ENCODE results near the gene SYT17.

SYT17 gene

GRCh38 chr16:19315889-19316433 is 147.9 kb downstream of the SYT17 start:
- Histone ChIP-seq H3K27ac (ENCODE audit: low read length) (no peak overlapping the region), H3K4me1 (ENCODE audit: low read length) (no peaks in the 10 kb centered on the region), H3K27me3 (ENCODE audit: low read depth, low read length) (no peaks in the 10 kb centered on the region), H4K20me1 (ENCODE audit: insufficient read depth, low read length) (no peaks in the 10 kb centered on the region), H3K9me3 (ENCODE audit: insufficient read depth, low read length) (no peaks in the 10 kb centered on the region), H3K4me3 (ENCODE audit: low read length) (no peak overlapping the region), H2AFZ (ENCODE audit: low read depth, low read length) (no peak overlapping the region), H3K79me2 (ENCODE audit: low read length) (no peaks in the 10 kb centered on the region), H3K9ac (ENCODE audit: low read length) (no peak overlapping the region), H3K36me3 (replicated peaks; ENCODE audit: low read depth, low read length) (no peaks in the 10 kb centered on the region), H3K4me2 (ENCODE audit: low read length) (no peak overlapping the region)
- TF ChIP-seq CTCF (IDR thresholded peaks at IDR 0.05; ENCODE audit: low read depth, low read length) = no peak

DNA sequence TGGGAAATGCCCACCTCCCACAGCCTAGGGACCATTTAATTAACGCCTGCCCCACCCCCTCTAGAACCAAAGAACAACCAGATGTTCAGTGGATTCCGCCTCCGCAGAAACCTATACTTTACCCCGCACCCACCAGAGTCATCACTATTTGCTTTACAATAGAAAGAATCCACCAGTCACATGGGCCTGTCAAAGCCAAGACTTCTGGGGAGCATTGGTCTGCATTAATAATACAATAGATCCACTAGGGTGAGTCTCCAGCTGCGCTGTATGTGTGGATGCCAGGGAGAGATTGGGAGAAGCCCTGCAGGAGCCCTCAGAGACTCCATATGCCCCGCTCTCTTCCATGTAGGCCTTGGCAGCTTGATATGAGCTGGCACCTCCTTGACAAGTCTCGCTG is 148.8 kb downstream of the SYT17 start:
- H3K79me2 ChIP-seq (ENCODE audit: low read length) = no peaks in the 10 kb centered on the region
- H3K27me3 ChIP-seq (ENCODE audit: low read depth, low read length) = no peaks in the 10 kb centered on the region
- H3K36me3 ChIP-seq (replicated peaks; ENCODE audit: low read depth, low read length) = no peaks in the 10 kb centered on the region
- no peak overlapping the region for H3K4me3 ChIP-seq (ENCODE audit: low read length)
- H3K4me1 ChIP-seq (ENCODE audit: low read length) = no peaks in the 10 kb centered on the region
- no peak overlapping the region for H2AFZ ChIP-seq (ENCODE audit: low read depth, low read length)
- TF ChIP-seq EZH2phosphoT487 (IDR thresholded peaks at IDR 0.05; ENCODE audit: low read depth) (no peak), CTCF (IDR thresholded peaks at IDR 0.05; ENCODE audit: low read depth, low read length) (no peak)
- no peaks in the 10 kb centered on the region for H4K20me1 ChIP-seq (ENCODE audit: insufficient read depth, low read length)
- no peak overlapping the region for H3K4me2 ChIP-seq (ENCODE audit: low read length)
- H3K9me3 ChIP-seq (ENCODE audit: insufficient read depth, low read length) = no peaks in the 10 kb centered on the region
- H3K9ac ChIP-seq (ENCODE audit: low read length) = no peak overlapping the region
- no peak overlapping the region for H3K27ac ChIP-seq (ENCODE audit: low read length)

Measured in OCI-LY3 (cell line).